GM04503 (cell line): ENCODE measurements around the gene GFAP.

ENCODE experiments used
- DNase-seq: peaks from one replicate; pipeline ENCODE4 v3.0.0-alpha.2; 2012; ENCODE audit warnings: low read depth

The GFAP gene

DNA sequence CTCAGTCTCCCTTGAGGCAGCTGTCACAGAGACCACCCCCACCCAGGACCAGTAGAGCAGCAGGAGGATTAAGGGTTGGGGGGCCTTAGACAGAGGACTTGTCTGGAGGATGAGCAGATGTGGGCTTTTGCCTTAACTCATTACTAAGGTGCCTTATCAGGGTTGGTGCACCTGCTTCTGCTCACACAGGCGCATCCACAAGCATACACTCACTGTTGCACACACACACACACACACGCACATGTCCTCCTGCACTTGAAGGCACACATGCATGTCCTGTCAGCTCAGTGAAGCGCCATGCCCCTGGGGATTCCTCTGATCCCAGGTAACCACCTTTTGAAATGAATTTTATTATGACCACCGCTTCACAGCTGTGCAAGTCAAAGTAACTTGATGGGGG is 1.2 kb downstream of the GFAP start:
- DNase-seq = no peak

DNA sequence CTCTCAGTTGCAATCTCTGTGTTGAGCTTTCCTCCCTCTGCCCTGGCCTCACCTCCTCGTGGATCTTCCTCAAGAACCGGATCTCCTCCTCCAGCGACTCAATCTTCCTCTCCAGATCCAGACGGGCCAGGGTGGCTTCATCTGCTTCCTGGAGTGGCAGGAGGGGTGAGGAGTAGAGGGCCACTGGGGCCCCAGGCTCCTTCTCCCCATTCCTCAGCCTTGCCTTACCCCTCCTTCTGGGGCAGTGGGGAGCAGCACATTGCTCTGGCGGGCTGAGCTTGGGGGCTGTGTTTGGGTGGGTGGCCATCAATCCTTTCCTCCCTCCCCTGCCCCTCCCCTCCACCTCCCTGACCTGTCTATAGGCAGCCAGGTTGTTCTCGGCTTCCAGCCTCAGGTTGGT is 1.6 kb downstream of the GFAP start:
- DNase-seq = no peak

GRCh38 chr17:44912763-44913544 is 2.3 kb downstream of the GFAP start:
- no peak for DNase-seq

DNA sequence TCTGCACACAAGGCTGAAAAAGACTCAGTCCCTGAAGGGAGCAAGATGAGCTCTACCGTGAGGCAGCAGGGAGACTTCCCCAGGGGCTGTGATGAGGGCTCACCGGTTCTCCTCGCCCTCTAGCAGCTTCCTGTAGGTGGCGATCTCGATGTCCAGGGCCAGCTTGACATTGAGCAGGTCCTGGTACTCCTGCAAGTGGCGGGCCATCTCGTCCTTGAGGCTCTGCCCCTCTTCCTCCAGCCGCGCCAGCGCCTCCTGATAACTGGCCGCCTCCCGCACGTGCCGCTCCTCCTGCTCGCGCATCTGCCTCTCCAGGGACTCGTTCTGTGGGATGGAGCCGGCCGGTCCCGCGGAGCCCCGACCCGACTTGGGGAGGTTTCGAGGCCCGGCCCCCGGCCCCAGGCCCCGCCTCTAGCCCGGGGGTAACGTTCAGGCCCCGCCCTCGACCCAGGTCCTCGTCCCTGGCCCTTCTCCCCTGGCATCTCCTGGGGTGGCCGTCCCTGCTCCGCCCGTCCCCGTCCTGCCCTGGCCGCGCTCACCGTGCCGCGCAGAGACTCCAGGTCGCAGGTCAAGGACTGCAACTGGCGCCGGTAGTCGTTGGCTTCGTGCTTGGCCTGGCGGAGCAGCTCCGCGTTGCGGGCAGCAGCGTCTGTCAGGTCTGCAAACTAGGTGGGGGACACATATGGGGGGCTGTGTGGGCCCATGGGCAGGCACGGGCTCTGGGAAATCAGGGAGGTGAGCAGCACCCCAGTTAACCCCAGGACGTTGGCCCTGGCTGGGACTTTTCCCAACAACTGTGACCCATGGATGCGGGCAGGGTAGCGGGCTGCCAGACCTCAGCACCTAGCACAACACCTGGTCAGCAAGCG is 3.9 kb downstream of the GFAP start:
- no peak for DNase-seq

GRCh38 chr17:44910231-44911106 is 4.8 kb downstream of the GFAP start:
- DNase-seq = no peak

GRCh38 chr17:44909681-44910144 is 5.6 kb downstream of the GFAP start:
- peak; percentile 49 for DNase-seq

DNA sequence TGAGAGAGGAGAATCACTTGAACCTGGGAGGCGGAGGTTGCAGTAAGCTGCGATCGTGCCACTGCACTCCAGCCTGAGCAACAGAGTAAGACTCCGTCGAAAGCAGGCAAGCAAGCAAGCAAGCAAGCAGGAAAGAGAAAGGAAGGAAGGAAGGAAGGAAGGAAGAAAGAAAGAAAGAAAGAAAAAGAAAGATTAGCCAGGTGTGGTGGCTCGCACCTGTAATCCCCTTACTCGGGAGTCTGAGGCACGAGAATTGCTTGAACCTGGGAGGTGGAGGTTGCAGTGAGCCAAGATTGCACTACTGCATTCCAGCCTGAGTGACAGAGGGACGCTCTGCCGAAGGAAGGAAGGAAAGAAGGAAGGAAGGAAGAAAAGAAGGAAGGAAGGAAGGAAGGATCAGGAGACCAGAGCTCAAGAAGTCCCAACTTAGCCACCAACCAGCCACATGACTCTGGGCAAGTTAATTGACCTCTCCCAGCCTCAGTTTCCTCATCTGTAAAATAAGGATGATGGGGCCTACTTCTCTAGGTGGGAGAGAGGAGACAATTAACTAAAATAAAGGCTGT is 6.5 kb downstream of the GFAP start:
- DNase-seq = no peak

DNA sequence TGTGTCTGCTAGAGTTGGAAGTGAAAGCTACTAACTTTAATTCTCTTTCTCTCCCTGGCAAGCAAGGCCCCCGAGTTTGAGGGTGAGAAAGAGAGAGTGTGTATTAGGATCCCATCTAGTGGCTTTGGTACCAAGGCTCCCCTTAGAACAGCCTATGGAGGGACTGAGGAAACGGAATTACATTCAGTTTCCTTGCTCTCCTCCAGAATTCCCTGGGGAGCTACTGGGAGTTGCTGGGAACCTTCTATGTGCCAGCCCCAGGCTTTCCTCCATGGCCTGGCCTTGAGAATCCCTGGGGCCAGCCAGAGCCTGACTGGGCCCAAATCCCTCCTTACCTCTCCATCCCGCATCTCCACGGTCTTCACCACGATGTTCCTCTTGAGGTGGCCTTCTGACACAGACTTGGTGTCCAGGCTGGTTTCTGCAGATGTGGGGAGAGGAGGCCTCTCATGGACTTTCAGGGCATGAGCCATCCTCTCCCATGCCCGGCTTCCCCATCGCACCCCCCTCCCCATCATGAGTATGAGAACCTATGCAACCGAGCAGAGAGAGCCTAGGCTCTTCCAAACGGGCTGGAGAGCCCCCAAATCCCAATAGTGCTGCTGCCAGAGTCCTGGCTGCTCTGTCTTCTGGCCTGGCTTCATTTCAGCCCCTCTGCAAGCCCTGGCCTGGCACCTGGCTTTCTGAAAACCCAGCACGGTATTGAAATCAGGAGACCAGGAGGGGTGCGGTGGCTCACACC is 7.4 kb downstream of the GFAP start:
- DNase-seq = no peak

GRCh38 chr17:44906763-44907728 is 8.3 kb downstream of the GFAP start:
- DNase-seq = no peak

DNA sequence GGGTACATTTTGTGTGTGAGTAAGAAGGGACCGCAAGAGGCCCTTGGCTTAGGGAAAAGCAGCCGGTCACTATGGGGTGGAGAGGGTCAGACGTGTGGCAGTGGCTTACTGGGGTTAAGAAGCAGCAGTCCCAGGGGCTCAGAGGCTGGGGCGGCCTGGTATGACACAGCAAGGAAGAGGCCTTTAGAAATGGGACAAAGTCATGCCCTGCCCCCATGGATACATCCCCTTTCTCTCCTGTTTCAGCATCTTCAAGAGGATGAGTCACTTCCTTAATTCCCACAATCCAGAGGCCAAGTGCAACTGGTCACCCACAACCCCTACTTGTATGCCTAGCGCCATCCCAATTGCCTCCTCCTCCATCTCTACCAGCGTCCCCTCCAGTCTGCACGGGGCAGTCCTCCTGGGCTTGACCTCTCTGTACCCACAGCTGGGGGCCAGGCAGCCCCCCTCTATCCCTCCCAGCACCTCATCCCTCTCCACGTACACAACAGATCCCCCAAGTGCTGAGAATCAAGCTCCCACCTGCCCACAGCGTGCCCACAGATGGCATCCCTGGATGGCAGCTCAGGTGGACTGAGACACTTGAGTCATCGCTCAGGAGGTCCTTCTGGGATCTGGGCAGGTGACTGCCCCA is 9.2 kb downstream of the GFAP start:
- DNase-seq = peak; percentile 82

DNA sequence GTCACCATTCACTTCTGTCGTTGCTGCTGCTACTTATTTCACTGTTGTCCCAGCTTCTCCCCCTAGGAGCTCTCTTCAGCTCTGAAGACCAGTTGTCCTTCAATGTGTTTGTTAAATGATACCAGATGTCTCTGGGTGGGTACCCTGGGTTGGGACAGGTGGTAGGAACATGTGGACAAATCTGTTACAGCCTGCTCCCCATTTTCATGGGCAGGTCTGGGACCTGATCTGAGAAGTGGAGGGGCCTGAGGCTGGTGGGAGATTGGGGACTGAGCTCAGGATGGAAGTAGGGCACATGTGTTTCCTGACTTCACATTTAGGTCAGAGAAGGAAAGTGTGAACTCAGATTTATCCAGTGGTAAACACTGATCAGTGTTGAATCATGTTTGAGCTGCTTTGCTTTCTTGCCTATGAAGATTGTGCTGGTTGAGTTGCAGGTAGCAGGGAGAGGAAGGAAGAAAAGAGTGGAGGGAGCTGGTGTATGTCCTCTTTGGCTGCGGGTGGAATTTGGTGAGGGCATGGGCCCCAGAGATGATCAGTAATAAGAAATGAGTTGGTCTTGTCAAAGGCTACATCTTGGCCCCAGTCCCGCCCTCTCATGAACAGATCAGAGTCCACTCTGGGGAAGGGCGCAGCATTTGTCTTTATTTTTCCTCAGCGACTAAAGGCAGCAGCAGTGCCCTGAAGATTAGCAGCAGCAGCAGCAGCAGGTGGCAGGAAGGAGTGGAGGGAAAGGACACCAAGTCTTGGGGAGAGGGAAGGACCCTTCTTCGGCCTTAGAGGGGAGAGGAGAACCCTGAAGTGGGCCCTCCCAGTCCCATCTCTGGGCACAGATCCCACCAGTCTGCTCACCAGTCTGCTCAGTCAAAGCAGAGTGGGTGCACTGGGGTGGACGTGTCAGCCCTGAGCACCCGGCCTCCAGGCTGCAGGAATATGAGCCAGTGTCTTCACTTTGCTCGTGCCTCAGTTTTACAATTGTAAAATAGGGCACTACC is 10.0 kb downstream of the GFAP start:
- DNase-seq = no peak

DNA sequence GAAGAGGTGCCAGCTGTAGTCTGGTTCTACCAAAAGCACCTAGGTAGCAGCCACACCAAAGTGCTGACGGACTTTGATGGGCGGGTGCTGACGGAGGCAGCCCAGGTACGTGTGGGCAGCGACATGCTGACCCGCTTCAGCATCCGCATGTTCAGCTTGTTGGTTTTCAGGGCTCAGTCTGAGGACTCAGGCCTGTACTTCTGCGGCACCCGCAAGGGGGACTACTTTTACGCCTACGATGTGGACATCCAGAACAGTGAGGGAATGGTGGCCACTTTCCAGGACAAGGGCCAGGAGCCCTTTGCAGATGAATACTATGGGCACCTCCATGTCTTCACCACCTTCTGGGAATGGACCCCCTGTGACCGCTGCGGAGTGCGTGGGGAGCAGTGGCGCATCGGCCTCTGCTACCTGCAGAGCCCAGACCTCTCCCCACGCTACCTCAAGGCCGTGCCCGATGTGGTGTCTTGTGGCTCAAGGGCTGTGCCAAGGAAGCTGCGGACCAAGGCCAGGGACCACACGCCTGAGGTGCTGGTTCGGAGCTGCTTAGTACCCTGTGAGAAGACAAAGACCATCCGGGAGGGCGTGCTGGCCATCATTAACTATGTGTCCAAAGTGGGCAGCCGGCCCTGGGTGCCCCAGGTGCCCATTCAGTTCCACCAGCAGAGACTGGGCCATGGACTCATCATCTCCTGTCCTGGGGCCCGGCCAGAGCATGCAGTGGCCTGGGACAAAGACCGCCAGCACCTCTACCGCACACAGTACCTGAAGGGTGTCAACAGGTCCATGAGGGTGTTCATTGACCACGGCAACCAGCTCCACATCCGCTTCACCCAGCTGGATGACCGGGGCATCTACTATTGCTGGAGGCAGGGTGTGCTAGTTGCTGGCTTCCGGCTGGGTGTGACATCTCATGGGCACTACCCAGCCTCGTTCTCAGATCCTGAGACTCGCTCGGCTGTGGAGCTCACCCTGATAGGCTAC is 11.0 kb downstream of the GFAP start:
- no peak for DNase-seq

GRCh38 chr17:44903012-44903685 is 12.2 kb downstream of the GFAP start:
- DNase-seq = no peak

- DNase-seq = no peak
These were observed 13.1 kb downstream of the GFAP start for GRCh38 chr17:44902135-44902760.

GRCh38 chr17:44901411-44901921 is 13.8 kb downstream of the GFAP start:
- no peak for DNase-seq

- no peak for DNase-seq
These were observed 14.4 kb downstream of the GFAP start for GRCh38 chr17:44900894-44901293.
